Raji (cell line): ENCODE measurements around the gene ACSS1.

Experiments used
- POLR2A ChIP-seq: IDR thresholded peaks from 2 replicates; pipeline ENCODE4 v1.6.1; 2011; ENCODE audit warnings: low read depth, low read length, control low read depth; ENCODE audit not compliant: insufficient read depth

Gene ACSS1

DNA sequence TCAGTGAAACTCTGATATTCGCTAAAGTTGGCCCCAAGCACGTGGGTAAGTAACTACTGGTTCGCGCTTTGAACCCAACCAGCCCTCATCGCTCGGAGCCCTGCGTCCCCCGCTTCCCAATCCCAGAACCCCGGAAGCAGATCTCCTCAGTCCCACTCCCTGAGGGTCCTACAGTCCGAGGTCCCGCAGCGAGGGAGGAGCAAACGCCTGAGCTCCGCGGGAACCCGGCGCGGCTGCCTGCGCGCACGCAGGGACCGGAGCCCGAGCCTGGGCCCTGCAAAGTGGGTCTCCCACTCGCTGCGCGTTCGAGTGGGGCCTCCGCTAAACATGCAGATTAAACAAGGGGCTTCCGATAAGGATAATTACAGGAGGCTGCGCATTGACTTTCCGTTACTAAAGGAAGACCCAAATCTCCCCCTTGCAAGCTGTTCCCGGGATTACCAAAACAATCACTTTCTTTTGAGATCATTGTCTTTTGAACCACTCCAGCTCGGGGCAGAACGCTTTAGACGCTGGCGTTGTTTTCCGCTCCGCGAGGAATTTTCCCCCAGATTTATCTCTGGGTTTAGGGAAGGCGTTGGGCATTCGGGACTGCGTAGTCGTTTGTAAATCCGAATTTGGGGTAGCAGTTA is 25.3 kb upstream of the ACSS1 start:
- TF ChIP-seq POLR2A, result no peak

DNA sequence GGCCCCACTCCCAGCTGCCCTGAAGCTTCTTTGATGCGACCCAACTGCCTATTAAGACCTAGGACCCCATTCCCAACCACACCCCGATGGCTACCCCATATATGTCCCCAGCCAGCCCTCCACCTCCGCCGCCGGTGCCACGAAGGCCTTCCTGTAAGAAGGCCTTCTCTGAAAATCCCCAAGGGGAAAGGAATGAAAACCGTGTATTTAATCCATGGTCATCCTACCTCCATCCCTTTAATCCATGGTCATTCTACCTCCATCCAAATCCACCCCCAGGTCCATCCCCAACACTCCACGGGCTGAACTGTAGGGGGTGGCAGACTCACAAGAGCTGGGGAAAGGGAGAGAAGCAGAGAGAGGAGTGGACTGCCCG is 24.5 kb upstream of the ACSS1 start:
- TF ChIP-seq POLR2A, result no peak

DNA sequence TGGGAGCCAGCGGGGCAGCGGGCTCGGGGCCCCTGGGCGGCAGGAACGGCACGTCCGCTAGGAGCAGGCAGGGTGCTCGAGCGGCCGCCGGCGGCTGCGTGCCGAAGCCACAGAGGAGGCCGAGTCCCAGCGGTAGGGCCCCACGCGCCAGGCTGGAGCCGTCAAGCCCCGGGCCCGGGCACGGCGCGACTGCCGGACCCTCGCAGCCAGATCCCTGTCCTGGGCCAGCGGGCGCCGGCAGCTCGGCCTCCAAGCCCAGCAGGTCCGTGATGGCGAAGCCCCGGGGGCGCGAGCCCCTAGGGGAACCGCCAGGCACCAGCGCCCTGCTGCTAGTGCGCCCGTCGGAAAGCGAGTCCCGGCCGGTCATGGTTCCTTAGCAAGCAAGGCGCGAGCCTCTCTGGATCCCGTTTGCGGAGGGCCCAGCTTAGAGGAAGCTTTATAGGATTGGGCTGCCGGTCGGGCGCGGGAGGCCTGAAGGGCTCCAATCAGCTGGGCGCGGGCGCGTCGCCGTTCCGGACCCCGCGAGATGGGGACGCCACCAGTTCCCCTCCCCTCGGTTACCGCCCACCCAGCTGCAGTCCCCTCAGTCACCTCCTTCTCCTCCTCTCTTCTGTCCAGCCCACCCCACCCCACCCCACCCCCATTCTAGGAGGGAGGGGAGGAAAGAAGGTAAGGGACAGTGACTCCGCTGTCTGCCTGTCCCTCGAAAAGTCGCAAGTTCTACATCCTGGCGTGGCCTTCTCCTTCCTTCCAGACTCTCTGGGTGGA is 24.0 kb upstream of the ACSS1 start, which contains the start of gene VSX1:
Gene VSX1 (minus strand): TSS at position 412 of the 768 bp plus-strand sequence. CDS start 45 bp downstream, at position 367.
- no peak for TF ChIP-seq POLR2A

DNA sequence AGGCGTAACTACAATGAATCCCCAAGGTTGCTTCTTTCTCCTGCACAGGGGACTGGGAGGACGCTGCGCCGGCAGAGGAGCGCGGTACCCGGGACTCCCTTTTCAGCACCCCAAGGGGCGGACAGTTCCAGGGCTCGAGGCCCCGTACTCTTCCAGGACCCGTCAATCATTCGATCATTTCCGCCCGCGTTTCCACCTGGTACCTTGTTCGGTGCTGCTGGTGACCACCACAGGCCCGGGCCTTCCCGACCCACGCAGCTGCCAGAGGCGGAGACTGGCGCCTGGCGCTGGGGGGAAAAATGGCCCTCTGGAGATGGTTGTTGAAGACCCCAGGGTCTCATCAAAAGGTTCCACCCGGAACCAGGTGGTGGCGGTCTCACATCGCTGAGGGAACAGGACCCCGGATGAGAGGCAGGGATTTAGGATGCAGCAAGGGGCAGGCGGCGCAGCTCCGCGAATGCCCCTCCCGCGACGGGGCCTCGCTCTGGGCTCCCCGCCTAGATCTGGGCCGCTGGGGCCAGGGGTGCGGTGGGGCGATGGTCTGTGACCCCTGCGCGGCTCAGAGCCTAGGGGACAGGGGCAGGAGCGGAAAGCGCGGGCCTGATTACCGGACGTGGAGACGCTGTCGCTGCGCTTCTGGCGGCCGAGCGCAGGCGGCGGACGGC is 23.3 kb upstream of the ACSS1 start:
- no peak for TF ChIP-seq POLR2A

- no peak for TF ChIP-seq POLR2A
These were observed 21.2 kb upstream of the ACSS1 start for GRCh38 chr20:25079171-25079570.

GRCh38 chr20:25078662-25079061 is 20.7 kb upstream of the ACSS1 start:
- no peak for TF ChIP-seq POLR2A

GRCh38 chr20:25077610-25078169 is 19.8 kb upstream of the ACSS1 start:
- TF ChIP-seq POLR2A, result no peak

DNA sequence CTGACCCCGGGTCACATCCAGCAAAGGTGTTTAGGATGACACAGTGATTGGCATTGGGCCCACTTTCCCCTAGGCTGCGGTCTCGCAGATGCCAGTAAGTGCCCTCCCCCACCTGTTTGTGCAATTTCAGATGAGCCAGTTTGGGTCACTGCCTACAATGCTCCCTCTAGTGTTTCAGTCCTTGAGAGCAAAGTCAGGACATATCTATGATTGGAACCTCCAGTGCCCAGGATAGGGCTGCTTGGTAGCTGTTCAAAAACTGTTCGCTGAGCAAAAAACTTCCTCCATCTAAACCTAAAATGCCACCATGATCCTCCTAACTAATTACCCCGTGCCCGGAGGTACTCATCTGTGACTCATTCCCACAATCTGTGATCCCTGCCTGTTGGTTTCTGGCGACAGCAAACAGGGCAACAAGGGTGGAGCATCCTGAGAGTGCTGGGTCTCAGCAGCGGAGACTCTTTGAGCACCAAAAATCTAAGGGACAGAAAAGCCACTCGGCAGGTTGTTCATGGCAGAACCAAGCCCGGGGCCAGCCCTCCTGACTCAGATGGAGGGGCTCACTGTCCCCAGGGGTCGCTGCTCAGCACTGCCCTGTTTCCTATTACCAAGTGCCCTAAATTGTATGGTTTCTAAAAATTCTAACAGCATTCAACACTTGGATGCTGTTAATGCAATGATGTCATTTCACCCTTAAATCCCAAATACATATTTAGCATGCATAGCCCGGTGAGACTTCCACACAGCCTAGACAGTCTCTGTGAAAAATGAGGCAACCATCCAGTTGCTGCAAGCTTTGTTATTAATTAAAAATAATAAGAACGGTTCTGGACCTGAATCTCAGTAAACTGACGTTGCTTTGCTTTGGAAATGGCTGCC is 19.0 kb upstream of the ACSS1 start:
- no peak for TF ChIP-seq POLR2A

DNA sequence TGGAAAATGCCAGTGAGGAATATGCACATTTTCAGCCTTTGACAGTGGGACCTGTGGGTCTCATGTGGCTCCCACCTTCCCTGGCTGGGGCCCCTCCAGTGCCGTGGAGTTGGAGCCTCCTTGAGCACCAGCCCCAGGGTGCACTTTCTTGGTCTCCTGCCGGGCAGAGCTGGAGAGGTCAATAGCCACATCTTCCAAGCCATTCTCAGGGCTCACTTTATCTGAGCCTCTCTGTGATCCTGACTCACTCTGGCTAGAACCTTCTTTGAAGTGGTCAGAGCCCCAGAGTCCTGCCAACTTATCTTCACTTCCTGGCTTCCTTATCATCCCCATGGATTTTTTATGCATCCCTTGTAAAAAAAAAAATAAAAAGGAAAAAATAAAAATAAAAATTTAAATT is 18.3 kb upstream of the ACSS1 start:
- no peak for TF ChIP-seq POLR2A

DNA sequence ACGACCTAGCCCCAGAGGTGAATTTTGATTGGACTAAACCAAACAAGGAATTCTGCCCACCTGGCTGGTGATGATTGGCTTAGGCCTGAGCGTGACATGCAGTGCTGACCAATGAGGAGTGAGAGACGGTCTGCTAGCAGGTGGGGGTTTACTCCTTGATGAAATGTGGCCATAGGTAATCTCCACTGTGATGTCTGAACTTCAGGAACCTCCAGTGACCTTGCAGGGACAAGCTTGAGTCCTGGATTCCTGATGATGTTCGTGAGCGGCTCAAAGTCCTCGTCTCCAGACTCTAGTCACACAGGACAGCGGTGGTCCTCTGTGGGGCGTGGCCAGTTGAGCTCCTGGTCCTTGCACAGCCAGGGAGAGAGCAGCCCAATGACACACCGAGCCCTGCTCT is 15.6 kb upstream of the ACSS1 start:
- no peak for TF ChIP-seq POLR2A

DNA sequence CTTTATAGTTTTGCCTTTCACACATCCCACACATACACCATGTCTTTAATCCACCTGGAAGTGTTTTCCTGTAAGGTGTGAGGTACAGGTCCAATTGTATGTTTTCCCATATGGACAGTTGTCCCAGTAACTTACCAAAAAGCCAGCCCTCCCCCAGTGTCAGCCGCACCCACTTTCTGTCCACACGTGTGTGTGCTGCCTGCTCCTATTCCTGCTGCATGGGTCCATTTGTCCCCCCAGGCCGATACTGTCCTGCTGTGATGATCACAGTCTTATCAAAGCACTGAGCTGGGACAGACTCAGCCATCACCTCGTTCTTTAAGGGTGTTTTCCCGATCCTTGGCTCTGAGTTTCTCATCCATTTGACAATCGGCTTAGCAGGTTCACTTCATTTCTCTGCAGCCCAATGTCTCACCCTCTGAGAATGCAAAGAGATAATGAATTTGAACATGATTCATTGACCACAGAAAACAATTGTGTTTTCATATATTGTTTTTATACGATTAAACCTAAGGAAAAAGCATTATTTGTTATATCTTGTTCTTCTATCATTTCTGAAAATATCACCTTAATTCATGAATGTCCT is 14.4 kb upstream of the ACSS1 start:
- no peak for TF ChIP-seq POLR2A

- no peak for TF ChIP-seq POLR2A
These were observed 13.8 kb upstream of the ACSS1 start for GRCh38 chr20:25071734-25072133.

GRCh38 chr20:25070821-25071473 is 13.0 kb upstream of the ACSS1 start:
- TF ChIP-seq POLR2A, result no peak
